Activated CD4-positive, alpha-beta T cell treated with anti-CD3 and anti-CD28 coated beads, Interleukin-2, amount 50 U/mL, for 16 hours (primary cell): ENCODE results near the gene TRIM27.
"Not testable (repeated sequence)": the region's sequence is repeated elsewhere in the genome, so short reads cannot be mapped to it uniquely, and the experiment has no call there.

Experiments
- DNase-seq: peaks from one replicate; pipeline ENCODE4 v3.0.0-alpha.2; 2020

TRIM27 gene

GRCh38 chr6:28941684-28942448 is 18.1 kb upstream of the TRIM27 start:
- no peak for DNase-seq

DNA sequence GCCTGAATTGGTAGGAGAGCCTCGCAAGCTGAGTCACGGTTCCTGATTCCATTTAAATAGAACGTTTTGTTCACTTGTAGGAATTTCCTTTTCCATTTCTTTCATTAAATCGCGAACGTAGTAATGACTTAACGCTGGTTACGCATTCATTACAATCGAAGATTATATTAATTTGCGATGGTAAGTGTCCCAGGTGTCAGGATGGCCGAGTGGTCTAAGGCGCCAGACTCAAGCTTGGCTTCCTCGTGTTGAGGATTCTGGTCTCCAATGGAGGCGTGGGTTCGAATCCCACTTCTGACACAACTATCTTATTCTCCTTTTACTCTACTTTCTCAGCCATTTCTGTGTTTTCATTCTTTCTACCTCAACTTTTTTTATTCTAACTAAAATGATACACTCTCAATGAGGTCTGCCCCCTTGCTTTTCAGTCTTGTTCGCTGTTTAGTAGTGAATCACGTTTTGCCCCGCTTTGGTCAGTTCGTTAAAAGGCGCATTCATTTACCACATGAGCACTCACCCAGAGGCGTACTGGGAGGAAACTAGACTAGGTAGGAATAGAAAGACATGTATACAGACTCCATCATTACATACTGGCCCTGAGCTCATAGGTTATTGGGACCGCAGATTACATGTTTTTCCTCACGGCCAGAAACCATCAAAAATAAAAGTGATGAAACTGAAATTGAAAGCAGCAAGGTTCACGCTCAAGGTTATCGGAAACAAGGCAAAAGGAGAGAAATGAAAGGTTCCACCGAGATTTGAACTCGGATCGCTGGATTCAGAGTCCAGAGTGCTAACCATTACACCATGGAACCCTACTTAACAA is 17.3 kb upstream of the TRIM27 start:
- peak; percentile 91 for DNase-seq

DNA sequence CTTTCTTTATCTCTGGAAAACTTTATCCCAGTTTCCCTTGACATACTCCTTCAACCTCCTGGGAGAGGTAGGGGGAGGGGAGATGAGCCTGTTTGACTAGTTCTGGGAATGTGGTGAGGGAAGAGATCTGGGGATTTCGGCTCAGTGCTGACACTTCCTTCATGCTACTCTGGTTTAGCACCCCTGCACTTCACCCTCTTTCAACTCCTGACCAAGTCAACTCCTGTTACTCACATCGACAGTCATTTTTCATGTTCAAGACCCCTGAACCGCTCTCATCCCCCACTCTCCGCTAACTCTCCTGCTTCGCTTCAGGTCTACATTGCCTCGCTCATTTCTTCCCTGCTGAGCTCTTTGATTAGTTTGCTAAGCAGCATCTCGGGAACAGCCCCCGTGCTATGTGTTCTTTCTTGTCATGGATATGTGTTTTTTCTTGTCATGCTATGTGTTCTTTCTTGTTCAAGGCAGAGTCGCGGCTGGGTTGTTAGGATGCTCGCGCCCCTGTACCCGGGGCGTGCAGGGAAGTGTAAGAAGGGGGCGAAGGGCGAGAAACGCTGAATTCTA is 16.6 kb upstream of the TRIM27 start:
- no peak for DNase-seq

GRCh38 chr6:28933069-28933468 is 9.3 kb upstream of the TRIM27 start:
- DNase-seq, result no peak

DNA sequence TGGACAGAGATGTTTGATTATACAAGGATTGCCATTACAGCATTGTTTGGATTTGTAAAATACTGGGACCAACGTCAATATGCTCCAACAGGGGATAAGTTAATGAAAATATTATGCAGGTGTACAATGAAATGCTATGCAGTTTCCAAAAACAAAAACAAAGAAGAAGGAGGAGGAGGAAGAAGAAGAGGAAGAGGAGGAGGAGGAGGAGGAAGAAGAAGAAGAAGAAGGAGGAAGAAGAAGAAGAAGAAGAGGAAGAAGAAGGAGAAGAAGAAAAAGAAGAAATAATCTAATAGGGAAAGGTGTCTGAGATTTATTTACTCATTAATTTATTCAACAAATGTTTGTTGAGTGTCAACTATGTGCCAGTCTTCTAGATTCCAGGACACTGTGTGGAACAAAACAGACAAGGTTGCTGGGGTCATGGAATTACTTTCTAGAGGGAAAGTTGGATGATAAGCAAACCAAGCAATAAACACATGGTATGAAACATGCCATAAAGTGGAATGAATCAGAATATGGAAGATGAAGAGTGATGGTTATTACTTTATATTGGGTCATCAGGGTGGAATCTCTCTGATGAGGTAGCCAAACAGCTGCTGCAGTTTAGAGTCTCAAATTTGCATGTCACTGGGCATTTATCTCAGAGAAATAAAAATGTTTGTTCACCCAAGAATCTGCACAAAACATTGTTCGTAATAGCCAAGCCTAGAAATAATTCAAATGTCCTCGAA is 6.3 kb upstream of the TRIM27 start:
- no peak for DNase-seq

DNA sequence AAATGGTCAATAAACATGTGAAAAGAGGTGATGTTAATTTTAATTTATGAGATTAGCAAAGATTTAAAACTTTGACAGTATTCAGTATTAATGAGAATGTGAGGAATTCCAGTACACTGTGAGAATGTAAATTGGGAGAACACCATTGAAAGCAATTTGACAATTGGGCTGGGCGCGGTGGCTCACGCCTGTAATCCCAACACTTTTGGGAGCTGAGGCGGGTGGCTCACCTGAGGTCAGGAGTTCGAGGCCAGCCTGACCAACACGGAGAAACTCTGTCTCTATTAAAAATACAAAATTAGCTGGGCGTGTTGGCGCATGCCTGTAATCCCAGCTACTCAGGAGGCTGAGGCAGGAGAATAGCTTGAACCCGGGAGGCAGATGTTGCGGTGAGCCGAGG is 5.6 kb upstream of the TRIM27 start:
- DNase-seq, result not testable (repeated sequence)

DNA sequence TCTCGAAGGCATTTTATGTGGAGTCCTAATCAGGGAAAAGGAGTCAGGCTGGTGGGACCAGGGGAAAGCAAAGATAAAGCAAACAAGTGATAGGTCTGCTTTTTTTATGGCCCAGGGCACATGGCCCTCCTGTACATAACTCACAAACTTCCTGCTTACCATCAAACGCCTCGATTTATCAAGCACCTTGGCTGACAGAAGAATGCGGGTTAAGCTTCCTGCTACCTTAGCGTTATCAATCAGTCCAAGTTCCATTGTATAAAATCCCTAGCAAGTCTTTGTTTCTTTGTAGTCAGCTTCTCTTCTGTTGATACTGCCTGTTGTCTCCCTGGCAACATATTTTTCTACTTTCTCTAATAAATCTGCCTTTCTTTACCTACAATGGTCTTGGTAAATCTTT is 4.1 kb upstream of the TRIM27 start:
- no peak for DNase-seq

DNA sequence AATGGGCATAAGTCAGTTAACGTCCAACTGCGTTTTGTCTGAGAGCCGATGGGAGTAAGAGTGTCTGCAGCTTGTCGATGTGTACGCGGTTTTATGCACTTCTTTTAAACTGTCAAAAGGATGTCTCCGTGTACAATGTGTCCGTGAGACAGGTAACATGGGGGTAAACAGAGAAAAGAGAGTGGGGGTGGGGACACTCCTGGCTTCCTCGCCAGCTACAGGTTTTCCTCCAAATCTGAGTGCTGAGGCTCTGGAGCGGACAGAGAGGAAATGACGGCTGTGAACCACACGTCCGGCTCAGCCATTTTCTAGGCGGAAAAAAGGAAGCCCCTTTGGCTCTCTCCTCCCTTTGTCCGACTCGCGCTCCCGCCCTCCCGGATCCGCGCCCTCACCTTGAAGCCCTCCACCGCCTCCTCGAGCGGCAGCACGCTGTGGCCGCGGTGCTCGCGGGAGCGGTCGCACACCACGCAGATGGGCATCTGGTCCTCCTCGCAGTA is 916 bp downstream of the TRIM27 start:
- DNase-seq, result peak; percentile 66

DNA sequence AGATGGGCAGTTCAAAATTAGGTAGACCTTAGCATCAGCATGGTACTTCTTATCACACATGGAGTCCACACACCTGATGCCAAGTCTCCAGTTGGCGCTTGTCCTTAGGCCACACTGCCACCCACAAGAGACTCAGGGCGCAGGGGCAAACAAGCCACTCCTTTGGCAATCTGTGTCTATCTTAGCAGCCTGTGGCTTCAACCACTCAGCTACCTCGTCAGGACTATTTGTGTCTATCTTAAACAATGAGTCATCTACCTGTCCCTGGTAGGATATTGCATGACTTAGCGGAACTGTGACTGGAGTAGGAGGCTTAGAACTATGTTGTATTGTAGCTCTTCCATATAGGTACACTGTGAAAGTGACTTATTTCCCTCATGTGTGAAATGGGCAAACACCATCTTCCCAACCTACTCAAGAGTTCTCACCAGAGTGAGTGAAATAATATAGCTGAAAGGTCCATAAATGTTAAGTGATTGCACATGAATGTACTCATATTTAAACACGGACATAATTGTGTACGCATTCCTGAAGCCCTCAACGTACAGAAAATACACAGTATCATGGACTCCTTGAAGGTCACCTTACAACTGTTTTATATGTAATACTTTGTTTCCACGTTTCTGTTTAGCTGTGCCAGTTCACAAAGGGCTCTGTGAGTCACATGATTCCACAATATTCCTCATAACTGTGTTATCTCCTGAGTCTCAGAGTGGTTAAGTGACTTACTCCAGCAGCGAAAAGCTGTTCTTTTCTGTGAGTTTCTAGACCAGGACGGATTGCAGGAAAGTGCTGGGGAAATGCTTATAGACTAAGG is 1.6 kb downstream of the TRIM27 start:
- peak; percentile 64 for DNase-seq

GRCh38 chr6:28920281-28920680 is 3.5 kb downstream of the TRIM27 start:
- no peak for DNase-seq

GRCh38 chr6:28914941-28915340 is 8.8 kb downstream of the TRIM27 start:
- DNase-seq, result no peak

DNA sequence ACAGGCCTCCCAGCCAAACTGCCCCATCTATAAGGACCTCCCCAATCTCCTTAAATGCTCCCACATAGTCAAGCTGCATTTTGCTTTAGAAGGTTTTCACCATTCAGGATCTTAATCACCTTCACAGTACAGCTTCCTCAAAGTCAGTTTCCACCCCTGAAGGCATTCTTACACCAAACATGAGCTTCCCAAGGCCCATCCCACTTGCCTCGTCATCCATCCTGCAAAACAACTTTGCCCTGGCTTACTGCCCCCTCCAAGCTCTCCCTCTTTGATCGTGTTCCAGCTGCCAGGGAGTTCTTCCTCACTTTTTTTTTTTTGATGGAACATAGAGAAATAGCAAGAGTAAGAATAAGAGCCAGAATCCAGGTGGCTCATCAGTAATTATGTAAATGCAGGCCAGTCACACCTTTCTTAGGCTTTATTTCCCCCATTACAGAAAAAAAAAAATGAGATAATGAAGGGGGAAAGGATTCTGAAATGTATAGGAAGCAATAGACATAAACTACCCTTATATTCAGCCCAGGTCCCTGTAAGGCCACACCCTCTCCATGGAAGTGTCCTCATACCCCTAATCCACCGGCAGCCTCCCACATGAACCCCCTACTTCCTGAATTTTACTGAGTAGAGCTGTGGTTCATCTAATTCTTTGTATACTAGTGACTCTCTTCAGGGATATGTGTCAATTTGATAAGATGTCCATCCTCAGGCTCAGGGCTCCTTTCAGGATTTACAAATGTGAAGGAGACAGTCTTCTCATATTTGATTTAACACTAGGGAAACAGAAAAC is 12.7 kb downstream of the TRIM27 start:
- no peak for DNase-seq

DNA sequence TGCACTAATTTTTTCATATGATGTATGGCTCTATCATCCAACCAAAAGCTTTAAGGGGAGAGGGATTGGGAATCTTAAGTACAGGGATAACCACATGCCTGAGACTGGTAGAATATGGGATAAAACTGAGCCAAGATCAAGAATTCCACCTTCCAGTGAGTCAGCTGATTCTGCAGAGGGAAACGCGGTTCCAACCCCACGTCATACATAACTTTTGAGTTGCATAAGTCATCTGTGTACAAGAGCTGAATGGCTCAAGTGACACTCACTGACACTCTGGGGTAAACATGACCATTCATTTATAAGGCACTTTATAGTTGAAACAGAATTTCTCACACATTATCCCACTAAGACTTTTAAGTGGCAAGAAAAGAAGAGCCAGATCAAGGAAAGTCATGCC is 16.4 kb downstream of the TRIM27 start:
- no peak for DNase-seq

- no peak for DNase-seq
Observed at GRCh38 chr6:28906669-28907068, 17.1 kb downstream of the TRIM27 start.

- DNase-seq, result no peak
Observed at GRCh38 chr6:28903686-28904085, 20.1 kb downstream of the TRIM27 start.

DNA sequence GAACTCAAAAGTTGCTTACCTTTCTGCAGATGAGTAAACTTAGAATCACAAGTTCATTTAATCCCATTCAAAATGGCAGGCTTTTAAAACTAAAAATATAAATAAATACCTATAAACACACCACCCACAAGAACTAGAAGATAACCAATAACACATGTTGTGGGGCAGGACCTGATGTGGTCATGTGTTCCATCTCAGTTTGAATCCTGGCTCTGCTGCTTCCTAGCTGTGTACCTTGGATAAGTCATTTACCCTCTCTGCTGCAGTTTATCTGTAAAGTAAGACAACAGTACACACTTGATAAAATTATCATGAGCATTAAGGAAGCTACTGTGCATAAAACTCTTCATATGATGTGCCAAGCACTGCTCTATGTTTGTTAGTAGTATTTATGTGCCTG is 22.0 kb downstream of the TRIM27 start:
- DNase-seq, result no peak

DNA sequence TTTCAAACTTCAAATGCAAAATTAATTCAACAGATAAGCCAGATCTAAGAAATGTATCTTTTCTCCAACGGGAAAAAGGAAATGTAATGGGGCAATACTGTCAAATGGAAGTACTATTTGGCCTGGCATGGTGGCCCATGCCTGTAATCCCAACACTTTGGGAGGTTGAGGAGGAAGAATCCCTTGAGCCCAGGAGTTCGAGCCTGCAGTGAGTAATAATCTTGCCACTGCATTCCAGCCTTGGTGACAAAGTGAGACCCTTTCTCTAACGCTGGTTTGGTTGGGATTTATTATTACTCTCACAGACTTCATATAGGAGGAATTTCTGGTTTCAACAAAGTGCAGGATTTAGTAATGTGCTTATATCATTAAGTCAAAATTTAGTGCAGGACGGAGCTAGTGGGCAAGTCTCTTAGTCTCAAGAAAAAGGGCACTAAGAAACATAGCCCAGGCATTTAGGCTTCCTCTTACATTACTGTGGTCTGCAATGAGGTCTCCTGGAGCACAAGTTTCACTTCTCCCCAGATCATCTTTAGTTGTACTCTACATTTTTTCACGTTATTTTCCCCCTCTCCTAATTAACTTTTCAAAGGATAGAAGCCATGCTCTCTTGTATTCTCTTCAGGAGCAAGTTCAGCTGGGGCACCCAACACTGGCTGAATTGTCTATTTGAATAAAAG is 23.1 kb downstream of the TRIM27 start:
- no peak for DNase-seq

DNA sequence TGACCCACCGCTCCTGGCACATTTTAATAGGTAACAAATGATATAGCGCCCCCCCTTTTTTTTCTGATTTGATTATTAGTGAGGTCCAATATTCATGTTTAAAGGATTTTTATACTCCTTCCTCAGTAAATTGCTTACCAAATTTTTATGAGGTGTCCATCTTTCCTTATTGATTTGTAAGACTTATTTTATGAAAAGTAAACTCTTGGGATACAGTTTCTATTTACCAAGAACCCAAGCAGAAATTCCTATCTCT is 25.1 kb downstream of the TRIM27 start:
- no peak for DNase-seq

- DNase-seq, result no peak
Observed at GRCh38 chr6:28897369-28897745, 26.4 kb downstream of the TRIM27 start.

GRCh38 chr6:28896505-28897368 is 27.0 kb downstream of the TRIM27 start:
- DNase-seq, result peak; percentile 54
